Measurements from ENCODE around the gene SLC8A2.

SLC8A2 gene

DNA sequence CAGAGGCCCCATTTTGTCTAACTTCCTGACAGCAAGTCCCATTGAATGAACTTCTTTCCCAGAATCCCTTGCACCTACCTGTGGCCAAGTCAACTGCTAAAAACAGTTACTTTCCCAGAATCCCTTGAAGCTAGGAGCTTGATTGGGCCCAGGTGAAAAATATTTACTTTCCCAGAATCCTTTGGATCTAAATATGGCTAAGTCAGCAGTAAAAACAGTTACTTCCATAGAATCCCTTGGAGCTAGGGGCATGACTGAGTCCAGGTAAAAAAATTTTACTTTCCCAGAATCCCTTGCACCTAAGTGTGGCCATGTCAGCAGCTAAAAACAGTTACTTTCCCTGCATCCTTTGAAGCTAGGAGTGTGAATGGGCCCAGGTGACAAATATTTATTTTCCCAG lies 39.2 kb downstream of the SLC8A2 start:
- DNase-seq, result no peak

DNA sequence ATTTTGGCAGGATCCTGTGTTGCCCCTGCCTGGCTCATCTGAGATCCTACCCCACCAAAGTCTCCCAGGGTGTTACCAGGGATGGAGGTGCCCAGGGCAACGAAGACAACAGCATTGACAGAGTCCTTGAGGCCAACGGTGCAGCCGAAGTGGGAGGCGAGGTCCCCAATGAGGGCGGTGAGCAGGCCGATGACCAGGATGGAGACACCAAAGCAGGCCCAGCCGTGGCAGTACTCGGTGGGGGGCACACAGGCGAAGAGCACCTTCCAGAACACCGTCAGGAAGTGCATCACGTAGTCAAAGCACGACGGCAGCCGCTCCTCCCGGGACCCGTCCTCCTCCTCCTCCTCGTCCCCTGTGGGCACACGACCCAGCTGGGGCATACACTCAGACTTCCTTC lies 39.6 kb downstream of the SLC8A2 start:
- no peak for DNase-seq

DNA sequence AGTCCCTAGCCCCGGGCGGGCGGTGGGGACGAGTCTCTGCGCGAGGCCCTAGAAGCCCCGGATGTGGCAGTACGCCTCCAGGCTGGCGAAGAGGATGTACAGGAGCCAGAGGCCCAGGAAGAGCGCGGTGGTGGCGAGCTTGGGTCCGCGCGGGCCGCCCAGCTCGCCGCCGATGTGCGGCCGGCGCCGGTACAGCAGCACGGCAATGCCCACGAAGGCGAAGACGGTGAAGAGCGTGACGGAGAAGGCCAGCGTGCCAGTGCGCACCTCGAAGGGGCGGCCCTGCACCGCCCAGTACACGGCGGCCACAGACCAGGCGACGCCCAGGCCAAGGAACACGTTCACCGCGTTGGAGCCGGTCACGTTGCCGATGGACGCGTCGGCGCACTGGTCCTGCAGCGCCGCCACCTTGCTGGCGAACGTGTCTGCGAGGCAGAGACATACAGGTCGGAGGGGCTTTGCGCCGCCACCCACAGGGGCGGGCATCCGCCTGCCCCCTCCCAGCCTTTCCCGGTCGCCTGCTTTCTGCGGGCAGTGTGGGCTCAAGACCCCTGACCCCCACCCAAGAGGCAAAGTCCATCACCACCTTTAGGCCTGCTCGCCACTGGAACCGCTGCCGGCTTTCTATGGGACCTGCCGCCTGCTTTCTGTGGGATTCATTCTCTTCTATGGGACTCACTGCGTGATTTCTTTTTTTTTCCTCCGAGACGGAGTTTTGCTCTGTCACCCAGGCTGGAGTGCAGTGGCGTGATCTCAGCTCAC lies 41.5 kb downstream of the SLC8A2 start:
- DNase-seq, result no peak

DNA sequence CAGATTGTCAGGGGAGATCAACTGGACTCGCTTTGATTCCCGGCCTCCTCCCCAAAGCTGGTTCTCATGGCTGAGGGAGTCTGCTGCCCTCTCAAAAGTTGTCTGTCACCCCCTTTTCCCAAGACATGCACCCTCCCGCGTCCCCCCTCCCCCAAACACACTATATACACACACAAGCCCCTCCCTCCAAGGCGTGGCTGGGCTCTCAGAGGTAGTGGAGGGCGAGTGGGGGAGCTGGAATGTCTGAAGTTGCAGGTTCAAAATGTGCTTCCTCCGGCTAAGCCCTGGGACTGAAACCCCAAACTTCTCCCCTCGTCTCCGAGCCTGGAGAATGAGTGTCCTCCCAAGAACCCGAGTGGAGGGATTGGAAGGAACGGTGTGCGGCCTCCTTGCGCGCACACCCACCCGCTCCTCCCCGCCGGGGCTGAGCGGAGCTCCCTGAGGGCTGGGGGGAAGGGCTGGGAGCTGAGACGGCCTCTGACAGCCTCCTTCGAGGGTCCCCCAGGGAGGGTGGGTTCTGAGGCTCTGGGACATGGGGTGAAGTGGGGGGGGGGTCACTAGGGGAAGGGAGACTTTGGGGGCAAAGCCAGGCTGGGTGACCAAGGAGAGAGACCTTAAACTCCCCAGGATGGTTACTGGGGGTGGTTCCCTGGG lies 42.4 kb downstream of the SLC8A2 start:
- no peak for DNase-seq

DNA sequence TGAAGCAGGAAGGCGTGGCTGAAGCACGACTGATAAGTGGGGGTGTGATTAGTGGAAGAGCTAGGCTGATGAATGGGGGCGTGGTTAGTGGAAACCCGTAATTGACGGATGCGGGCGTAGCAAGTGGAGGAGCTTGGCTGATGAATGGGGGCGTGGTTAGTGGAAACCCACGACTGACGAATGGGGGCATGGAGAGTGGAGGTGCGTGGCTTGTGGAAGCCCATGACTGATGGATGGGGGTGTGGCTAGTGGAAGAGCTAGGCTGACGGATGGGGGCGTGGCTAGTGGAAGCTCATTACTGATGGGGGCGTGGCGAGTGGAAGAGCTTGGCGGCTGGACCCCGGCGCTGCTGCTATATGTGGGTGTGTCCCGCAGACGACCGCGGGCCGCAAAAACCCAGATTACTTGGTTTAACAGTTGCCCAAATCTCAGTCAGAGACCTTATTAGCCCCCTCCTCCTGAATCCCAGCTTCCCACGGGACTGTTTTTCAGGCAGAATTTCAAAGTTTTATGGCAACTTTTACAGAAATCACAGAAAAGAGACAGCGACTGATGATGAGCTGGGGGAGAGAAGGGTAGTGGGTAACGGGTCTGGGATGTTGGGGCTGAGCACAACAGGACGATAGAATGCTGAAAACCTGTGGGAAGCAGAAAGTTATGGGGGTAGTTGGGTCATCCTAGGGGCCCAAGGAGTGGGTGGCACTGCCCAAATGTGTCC lies 43.4 kb downstream of the SLC8A2 start:
- peak in 50 of 51 donors; percentile 2 to 93 (median 66) for DNase-seq

DNA sequence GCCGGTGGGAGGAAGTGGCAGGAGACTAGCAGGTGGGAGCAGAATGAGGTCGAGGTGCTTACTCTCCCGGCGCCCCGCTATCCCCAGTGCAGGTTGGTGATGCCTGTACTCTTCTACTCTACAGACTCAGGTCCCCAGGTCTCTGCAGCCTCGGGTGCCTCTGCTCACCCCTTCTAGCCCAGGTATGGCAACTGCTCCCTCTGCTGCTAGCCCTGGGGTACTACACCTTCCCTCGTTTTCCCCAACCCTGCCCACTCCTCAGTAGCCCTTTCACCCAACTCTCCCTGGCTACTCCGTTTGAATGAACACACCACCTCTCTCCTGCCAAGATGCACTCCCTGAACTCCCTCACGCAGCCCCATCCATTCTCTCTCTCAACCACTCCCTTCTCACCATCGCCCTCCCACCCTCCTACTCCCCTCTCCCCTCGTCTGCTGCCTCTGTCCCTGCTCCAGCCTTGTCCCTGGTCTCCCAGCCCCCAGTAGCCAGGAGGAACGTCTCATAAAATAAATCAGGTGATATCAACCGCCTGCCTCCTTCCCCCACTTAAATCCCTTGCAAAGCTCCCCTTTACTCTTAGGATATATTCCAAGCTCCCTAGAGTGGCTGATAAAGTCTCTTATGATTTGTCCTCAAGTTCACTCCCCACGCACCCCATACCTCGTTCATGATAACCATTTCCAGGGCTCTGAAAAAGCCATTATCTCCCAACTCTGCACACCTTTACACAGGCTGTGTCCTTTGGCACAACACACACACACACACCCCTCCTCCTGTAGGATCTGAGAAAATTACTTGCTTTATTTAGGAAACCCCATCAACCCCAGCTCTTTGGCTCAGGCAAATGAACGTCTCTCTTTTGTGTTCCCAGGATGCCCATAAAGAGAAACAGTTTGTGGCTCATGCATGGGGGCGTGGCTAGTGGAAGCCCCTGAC lies 44.2 kb downstream of the SLC8A2 start:
- peak in 36 of 51 donors; percentile 1 to 61 (median 25) for DNase-seq

DNA sequence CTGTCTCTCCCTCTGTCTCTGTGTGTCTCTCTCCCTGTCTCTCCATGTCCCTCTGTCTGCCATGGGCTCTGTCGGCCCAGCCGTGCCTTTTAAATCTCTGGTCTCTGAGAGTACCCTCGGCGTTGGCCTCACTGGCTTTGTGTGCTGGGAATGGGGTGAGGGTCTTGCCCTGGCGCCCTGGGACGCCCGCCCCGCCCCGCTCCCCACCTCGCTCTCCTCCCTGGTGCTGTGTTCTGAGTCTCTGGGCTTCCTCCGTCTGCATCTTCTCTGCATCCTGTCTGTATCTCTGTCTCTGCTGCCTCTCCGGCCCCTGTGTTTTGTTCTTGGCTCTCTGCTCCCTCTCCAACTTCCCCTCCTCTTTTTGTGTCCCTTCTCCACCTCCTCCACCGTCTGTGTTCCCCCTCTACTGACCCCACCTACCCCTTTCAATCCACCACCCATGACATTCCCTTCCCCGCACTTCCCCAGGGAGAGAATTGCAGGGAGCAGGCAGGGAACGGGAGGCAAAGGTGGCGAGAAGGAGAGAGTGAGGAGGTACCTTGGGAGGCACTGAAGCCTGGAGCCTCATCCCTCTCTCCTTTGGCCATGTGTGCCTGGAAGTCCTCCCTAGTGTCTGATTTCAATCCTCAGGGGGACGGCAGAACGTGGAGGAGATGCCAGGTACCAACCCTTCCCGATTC lies 48.4 kb downstream of the SLC8A2 start:
- no peak for DNase-seq

DNA sequence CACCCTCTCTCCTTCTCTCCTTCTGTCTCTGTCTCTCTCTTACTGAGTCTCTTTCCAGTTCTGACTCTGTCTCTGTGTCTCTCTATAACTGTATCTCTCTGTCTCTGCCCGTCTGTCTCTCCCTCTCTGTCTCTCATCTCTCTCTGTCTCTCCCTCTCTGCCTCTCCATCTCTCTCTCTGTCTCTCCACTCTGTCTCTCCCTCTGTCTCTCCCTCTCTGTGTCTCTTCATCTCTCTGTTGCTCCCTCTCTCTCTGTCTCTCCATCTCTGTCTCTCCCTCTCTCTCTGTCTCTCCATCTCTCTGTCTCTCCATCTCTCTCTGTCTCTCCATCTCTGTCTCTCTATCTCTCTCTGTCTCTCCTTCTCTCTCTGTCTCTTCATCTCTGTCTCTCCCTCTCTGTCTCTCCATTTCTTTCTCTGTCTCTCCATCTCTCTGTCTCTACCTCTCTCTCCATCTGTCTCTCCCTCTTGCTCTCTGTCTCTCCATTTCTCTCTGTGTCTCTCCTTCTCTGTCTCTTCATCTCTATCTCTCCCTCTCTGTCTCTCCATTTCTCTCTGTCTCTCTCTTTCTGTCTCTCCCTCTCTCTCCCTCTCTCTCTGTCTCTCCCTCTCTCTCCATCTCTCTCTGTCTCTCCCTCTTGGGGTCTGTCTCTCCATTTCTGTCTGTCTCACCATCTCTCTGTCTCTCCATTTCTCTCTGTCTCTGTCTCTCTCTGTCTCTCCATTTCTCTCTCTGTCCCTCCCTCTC lies 49.1 kb downstream of the SLC8A2 start:
- DNase-seq, result no peak

DNA sequence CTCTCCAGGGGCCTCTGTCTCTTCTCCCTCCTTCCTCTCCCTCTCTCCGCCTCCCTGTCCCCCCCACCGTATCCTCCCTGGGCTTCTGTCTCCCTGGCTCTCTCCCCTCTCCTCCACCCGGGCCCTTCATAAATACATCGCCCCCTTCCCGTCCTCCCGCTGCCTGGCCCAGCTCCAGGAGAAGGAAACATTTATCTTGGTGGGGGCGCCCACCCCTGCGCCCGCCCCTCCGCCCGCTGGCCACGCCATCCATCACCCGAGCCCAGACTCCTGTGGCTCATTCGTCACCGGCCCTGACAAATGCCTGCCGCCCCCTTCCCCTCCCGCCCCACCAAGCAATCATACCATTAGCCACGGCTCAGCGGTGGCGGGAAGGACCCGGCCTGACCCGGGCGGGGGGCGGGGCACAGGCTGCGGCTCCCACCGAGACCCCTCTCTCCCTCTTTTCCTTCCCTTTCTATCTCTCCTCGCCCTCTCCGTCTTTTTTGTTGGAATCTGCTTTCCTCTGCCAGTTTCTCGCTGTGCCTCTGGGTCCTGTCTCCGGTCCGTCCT lies 49.8 kb downstream of the SLC8A2 start:
- DNase-seq, result peak in 3 of 51 donors; percentile 9 to 51 (median 13)

DNA sequence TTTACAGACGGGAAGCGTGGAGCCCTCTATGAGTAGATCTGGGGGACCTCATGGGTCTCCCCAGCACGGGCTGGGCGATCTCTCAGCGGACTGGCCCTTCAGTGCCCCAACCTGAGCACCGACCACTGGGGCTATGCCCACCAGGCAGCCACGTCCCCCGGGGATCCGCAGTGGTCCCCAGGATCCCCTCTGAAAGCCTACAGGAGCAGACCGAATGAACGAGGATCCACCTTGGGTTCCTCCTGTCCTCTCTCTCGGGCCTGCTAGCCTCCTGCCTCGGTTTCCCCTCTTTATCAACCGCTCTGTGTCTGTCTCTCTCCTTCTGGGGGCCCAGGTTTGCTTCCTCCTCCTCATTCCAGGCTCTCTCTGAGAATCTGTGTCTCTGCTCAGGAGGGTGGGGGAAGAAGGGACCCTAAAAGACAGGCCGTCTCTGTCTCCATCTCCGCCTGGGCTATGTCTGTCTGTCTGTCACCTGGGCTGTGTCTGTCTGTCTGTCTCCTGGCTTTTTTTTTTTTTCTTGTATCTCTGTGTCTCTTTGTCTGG lies 50.4 kb downstream of the SLC8A2 start:
- DNase-seq, result no peak

DNA sequence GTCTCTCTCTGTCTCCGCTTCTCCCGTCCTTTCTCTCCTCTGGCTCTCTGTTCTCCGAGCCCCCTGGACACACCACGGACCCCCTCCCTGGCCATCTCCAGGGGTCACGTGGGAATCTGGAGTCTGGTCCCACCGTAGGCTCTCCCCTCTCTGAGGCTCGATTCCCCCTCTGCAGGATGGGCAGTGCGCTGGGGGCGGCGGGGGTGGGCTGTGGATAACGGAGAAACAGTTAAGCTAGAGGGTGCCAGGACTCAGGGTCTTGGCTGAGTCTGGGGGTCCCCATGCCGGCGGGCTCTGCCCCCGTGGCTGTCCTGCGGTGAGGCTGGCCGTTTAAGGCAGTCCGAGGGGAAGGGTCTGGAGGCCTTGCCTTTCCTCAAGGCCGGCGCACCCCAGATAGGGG lies 51.9 kb downstream of the SLC8A2 start:
- no peak for DNase-seq

DNA sequence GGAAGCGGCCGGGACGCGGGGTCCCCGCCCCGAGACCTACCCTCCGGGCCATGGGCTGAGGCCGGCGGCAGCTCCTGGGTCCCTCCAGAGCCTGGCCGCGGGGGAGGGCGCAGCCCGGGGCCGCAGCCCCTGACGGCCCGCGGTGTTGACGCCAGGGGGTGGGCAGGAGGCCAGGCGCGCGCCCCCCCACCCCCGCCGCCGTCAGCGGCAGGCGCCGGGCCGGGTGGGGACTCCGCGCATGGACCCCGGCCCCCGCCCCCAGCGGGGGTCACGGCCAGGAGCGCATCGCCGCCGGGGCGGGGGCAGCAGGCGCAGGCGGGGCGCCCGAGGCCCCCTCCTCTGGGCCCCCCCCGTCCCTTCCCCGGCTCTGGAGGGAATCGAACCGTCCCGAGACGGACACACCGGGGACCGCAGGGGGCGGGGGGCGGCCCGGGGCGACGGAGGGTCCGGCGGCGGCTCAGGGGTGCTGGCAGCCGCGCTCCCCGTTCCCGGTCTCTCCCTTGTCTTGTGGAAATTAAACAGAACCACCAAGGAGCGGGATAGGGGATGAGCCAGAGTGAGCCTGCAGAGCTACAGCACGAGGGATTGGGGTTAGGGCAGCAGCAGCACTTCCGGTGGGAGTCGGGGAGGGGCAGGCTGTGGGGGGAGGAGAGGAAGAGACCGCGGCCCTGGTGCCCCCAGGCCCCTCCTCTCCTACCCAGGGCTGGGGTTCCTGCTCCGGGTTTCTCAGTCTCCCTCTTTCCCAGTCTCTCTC lies 52.5 kb downstream of the SLC8A2 start, which contains the start of gene MEIS3:
Gene MEIS3, minus strand, starts transcription at position 498 of the 754 bp plus-strand sequence. Its CDS starts 446 bp downstream, at position 52.
- no peak for DNase-seq

DNA sequence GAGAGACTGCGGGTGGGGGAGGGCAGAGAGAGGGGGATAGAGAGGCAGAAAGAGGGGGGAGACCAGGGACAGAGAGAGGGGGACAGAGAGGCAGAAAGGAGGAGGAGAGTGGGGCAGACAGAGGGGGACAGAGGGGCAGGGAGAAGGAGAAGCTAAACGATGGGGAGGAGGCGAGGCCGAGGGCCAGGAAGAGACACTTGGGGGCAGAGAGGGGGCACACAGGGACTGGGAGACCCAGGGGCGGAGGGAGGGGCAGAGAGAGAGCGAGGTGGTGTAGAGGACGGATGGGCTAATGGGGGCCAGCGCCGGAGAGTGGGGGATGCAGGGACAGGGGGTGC lies 53.0 kb downstream of the SLC8A2 start:
- DNase-seq, result no peak

DNA sequence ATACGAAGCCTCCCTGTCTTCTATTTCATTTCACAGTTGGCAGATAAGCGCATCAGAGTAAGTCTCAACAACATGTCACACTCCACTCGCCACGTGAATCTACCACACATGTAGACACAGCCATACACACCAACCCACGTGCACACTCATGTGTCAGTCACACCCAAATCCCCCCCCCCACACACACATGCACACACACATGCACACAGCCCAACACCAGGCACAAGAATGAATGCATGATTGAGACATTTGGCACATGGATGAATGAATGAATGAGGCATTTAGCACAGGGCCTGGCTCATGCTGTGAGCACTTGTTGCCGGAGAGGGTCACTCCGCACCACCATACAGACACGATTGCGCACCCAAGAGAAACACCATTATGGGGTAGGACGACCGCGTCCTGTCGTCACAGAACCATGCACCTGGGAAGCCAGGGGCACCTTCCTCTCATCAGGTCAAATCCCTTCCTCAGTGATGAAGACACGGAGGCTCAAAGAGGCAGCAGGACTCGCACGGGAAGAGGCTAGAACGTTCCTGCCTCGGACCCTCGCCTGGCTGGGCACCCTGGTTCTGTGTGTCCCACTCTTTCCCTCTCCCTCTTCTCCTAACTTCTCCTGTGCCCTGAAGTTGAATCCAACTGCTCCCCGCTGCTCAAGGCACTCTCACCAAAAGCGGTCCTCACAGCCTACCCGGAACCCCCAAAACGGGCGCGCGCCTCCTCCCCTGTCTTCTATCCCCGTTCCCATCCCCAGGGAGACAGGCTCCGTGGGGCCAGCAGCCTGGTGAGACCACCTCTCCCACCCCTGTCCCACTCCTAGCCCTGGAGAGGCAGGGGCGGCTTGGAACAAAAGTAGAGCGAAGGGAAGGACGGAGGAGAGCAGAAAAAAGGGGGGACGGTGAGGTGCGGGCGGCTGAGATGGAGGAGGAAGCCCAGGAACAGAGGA lies 53.7 kb downstream of the SLC8A2 start:
- DNase-seq, result peak in 2 of 51 donors; percentile 6 to 24

DNA sequence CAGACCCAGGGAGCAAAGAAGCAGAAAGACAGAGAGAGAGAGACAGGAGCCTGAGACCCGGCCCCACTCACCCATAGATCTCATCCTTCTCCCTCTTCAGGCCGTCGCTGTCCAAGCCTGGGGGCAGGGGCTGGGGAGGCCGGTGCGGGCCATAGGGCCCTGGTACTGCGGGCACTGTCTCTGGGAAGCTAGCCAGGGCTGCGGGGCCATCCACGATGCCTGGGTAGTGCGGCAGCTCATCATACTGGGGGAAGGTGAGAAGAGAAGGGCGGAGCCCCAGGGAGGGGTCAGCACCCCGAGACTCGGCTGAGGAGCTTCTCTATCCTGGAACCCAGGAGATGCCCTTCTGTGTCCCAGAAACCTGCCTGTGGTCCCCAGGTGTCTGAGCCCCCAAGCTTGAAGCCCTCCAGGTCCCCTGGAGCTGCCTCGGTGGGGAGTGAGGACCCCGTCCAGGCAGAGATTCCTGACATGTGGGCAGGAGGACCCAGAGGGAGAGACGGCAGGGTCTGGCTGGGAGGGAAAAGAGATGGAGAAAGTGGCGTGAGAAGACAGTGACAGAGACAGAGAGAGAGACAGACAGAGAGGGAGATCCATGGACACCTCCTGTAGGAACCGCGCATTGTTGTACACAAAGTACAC lies 54.5 kb downstream of the SLC8A2 start:
- DNase-seq, result no peak

DNA sequence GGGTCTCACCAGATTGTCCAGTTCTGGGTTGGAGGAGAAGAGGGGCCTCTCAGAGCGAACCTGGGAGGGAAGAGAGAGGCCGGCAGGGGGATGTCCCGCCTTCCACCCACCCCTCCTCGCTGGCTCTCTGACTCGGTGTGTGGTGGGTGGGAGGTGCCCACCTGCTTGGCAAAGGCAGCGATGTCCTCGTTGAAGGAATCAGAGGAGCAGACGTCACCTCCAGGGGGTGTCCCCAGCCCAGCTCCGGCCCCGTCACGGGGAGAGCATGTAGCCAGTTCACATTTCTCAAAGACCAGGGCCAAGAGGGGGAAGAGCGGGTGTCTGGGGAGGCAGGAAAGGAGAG lies 55.1 kb downstream of the SLC8A2 start:
- DNase-seq, result peak in 1 of 51 donors; percentile 41
